NCI-H2029 treated with DMSO at 0.1 percent for 48 hours (cell line): Measurements from ENCODE around the gene ZFP36L2.

Source experiments
- DNase-seq: peaks from one replicate; lab custom pipeline; 2025; lab: John Stamatoyannopoulos, UW

ZFP36L2 gene, protein sequence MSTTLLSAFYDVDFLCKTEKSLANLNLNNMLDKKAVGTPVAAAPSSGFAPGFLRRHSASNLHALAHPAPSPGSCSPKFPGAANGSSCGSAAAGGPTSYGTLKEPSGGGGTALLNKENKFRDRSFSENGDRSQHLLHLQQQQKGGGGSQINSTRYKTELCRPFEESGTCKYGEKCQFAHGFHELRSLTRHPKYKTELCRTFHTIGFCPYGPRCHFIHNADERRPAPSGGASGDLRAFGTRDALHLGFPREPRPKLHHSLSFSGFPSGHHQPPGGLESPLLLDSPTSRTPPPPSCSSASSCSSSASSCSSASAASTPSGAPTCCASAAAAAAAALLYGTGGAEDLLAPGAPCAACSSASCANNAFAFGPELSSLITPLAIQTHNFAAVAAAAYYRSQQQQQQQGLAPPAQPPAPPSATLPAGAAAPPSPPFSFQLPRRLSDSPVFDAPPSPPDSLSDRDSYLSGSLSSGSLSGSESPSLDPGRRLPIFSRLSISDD

DNA sequence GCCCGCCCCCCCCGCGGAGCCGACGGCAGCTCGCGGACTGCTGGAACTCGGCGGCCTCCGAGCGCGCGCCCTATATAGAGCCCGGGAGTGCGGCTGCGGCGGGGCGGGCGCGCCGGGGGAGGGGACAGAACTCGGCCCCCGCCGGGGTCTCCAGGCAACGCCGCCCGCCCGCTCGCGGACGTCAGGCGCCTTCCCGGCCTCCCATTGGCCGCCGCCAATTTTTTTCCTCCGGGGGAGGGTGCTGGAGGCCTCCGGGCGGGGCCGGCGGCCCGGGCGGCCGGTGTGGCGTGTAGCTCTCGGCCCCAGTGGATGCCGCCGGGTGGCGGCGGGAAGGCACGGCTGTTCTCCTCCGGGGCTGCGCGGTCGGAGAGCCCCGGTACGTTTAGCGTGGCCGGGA, at the start of gene ZFP36L2:
Gene ZFP36L2, minus strand, starts transcription at position 49 of the 397 bp plus-strand sequence. CDS start 291 bp downstream, outside the sequence.
- peak; percentile 22 for DNase-seq

DNA sequence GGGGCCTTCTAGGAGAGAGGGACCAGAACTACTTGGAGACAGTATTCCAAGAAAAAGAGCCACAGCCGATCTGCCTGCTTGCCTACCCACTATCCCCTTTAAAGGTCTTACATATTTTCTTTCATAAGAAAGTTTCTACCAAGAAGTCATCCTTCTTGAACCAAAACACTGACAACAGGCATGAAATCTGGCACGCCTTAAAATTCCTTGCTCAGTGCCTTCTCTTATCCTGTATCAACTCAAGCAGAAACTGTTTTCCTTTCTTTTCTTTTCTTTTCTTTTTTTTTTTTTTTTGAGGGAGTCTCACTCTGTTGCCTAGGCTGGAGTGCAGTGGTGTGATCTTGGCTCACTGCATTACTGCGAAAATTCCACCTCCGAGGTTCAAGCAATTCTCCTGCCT, 48.3 kb upstream of the ZFP36L2 start:
- DNase-seq: no peak

DNA sequence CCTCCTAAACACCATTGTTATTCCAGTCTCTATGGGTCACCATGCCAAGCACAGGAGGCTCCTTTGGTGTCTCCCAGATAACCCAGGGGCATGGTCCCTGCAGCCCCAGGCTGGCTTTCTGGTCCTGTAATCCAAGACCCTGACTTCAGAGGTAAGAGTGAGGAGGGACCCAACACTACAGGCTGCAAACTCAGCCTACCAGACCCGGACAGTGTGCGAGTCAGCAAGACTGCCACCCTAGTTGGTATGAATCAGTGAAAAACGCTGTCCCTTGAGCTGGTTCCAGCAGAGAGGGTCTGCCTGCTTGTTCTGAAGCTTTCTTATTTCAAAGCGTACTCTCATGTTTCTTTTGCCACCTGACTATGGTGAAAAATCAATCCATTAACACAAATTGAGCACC, 47.6 kb upstream of the ZFP36L2 start:
- no peak for DNase-seq

DNA sequence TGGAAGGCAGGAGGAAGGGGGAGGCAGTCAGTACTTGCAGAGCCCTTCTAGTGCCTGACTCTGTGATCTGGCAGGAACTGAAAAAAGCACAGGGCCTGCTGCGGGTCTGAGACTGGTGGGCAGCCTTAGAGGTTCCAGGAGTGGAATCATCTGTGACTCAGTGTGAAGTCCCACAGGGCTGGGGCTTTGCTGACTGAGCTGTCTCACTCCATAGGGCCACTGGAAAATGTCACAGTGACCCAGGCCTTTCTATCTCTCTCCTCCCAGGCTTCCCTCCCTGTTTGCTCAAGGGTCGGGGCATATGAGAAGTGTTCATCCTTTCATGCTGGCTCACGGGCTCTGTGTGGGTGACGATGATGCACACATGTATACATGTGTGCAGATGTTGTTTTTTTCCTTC, 47.1 kb upstream of the ZFP36L2 start:
- no peak for DNase-seq

DNA sequence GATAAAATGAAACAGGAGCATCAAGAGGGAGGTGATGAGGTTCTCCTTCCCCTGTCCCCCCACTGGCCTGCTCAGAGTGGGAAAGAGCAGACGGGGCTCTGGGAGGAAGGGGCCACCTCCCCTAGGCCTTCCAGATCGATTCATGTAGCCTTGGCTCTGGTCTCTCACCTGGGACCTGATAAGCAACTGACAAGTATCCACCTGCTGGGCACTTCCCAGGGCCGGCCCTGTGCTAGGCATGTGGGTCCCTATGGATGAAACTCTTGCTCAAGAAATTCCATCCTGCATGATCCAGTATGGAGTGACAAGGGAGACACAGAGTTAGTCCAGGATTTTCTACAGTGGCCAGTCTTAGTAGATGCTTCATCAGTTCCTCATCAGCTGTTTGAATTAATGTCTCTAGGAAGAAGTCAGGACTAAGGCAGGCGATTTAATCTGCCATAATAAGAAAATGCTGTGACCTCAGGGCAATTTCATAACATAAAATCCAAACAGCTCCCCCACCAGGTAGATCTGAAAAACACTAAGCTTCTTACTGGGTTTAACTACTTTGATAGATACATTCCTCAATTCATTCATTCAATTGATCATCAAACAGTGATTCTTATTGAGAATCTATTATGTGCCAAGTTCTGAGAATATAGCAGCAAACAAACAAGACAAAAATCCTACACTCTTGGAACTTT, 44.7 kb upstream of the ZFP36L2 start:
- DNase-seq: no peak

DNA sequence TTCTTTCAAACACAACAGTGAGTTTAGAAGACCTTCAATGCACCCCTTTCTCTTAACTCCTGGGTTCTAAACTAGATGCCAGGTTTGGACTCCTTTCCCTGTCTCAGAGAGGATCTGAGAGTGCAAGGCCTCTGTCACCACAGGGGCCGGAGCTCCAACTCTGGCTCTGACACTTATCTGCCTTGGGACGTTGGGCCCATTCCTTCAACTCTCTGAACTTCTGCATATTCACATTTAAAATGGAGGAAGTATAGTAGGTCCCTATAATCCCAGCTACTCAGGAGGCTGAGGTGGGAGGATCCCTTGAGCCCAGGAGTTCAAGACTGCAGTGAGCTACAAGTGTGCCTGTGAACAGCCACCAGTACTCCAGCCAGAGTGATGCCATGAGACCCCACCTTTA, 44.1 kb upstream of the ZFP36L2 start:
- no peak for DNase-seq

DNA sequence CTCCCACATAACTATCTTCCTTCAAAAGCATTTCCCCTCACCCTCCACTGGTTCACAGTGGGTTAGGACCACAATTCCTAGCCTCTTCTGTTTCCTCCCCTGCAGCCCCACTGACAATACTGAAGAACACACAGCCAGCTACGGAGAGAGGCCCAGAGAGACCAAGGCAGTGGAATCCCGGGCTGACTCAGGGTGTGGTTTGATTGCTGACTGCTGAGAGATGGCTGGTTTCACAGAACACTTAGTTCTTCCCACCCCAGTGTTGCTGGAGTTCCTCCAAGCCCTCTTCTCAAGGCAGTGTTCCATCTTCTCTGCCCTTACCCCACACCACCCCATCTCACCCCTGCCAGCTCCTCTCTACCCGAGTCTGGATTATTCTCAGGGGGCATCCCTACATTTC, 43.3 kb upstream of the ZFP36L2 start:
- no peak for DNase-seq

DNA sequence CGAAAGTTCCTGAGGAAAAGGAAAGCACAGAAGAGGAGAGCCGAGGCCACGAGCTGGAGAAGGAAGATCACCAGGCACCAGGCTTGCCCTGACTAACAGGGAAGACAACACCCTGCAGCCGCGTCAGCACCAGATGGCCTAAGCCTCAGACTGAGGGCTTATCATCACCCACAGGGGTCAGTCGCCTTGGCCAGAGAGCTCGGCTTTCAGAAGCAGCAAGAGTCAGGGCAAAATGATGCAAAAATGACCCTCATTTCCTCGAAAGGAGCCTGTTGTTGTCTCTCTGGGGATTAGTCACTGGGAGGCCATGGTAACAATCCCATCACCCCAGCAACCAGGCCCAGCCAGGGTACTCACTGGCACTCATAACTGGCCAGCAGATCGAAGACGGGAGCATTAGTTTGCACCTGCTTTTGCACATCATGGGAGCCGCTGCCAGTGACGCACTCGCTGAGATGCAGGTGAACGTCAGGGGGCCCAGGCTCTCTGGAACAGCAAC, 42.7 kb upstream of the ZFP36L2 start:
- DNase-seq: no peak

DNA sequence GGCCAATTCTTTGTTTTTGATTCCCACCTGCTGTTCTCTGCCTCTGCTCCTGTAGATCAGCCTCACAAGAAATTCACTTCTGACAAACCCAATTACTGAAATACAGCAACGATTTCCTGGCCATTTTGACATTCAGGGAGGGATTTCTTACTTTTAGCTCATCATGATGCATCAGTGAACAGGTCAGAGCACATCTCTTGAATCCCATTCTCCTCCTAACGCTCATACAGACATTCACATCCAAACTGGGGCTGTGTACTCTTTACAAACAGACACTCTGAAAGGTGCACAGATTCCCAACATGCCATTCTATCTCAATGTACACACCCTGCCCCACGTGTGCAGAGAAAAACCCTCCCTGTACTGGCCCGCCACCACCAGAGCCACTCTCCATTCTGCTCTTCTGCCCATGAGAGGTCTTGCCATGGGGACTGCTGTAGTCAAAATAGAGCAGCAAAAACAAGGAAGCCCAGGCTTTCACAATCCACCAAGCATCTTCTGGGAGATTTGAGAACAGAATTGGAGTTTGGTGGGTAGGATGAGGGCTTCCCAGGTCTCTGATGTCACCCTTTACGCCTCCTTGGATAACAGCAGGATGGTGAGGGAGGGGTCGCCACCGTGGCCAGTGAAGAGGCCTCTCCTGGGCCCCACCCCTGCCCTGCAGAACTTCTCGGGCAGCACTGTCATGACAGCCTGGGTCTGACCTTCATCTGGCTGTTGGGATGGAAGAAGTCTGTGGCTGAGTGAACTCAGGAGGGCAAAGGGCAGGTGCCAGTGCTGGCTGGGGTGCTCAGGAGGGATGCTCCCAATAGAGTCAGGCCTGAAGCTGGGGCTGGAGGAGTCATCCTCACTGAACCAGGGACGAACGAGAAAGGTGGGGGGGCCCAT, 41.9 kb upstream of the ZFP36L2 start:
- no peak for DNase-seq

DNA sequence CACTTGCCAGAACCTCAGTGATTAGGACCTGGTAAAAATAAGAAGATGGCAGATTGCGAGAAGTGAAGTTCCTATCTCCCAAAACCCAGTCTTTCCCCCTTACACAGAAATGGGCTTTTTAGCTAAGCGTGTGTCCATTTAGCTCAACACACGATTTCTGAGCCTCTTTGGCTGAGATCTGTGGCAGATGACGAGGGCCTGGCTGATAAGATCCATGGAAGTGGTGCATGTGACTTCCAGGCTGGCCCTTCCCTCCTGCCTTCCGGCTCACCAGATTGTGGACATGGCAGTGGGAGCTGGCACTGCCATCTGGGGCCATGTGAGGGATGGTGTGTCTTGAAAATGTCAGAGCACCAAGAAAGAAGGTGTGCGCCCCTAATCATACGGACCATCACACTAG, 41.0 kb upstream of the ZFP36L2 start:
- DNase-seq: no peak

DNA sequence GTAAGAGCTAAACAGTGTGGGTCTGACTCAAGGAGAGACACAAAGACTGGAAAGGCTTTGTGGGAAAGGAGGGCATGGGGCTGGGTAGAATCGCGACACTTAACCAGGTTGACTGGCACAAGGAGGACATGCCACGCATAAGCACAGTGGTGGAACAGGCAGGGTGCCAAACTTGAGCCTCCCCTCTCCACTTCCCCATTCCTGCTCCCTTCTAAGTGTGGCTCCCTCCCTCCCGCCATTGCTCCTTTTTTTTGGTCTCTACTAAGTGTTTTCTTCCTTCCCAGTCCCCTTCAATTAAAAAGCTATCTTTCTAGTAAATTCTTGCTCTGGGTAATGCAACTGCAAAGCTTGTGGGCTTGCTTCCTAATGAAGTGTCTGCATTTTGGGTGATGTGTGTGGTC, 40.3 kb upstream of the ZFP36L2 start:
- DNase-seq: no peak

DNA sequence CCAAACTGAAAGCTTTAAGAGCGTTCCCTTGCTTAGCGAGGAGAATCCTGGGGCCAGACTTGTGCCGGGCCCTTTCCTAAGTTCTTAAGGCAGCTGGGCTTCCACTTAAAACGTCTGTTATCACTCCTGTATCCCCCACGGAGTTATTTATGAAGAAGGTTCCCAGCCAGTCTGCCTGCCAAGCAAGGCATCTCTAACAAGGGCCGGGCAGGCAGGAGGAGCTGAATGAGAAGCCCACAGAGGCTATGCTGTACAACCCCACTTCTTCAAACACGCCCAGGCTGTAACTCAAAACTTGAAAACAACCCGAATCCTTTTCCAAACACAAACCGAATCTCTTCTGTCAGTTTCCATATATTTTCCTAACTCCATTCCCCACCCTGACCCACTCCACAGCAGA, 39.0 kb upstream of the ZFP36L2 start:
- DNase-seq: no peak

DNA sequence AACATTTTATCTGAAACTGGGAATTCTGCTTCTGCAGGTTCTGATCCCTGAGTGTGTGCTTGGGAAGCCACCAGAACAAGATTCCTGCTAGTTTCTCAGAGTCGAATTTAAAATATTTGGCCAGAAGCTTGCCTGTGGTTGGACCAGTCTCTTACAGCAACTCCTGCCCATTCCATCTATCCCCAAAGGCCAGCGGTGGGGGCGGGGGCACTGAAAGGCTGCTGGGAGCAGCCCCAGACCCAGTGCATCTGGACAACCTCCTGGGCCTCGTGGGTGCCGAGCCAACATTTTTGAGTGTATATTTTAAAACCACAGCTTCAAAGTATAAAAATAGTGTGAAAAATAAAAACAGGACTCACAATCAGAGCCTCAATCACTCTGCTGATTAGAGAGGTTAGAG, 38.6 kb upstream of the ZFP36L2 start:
- DNase-seq: no peak

DNA sequence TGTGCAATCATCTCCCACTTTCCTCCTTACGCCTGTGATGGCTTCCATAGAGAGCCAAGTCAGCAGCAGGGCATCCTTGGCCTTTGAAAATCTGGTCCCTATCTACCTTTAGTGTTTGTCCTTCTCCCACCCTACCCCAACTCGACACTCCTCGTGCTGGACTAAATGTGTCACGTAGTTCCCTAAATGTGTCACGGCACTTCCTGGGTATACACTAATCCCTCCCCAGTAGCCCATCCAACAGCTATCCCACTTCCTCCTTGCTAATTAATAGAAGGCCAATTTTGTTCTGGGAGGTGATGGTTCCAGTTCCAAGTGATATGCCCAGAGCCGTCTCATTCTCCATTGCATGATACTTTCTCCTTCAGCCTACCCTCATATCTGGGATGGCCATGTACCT, 36.5 kb upstream of the ZFP36L2 start:
- DNase-seq: no peak

DNA sequence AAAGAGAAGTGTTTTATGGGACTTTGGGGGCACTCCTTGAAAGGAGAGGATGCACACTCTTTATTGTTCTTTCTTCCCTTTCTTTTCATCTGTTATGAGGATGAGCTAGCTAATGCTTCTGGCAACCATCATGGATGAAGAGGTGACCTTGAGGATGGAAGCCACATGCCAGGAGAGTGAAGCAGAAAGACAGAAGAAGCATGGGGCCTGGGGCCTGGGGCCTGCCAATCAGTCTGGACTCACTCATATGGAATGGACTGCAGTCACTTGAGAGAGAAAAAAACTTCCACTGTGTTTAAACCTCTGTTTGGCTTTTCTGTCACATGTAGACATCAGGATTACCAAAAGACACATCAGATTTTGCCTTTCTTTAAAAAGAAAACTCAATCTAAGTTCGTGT, 35.8 kb upstream of the ZFP36L2 start:
- DNase-seq: no peak

DNA sequence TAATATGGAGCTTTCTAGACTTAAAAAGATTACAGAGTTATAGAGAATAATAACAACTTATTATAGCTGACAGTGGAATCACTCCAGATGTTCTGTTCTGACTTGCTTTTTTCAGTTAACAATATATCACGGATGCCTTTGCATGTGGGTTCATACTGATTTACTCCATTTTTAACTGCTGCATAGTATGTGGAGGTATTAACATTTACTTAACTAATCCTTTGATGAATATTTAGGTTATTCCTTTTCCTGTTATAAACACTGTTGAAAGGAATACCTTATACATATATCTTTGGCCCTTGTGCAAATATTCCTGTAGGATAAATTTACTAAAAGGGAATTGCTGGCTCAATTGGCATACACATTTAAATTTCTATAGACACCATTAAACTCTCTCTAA, 33.1 kb upstream of the ZFP36L2 start:
- DNase-seq: no peak

DNA sequence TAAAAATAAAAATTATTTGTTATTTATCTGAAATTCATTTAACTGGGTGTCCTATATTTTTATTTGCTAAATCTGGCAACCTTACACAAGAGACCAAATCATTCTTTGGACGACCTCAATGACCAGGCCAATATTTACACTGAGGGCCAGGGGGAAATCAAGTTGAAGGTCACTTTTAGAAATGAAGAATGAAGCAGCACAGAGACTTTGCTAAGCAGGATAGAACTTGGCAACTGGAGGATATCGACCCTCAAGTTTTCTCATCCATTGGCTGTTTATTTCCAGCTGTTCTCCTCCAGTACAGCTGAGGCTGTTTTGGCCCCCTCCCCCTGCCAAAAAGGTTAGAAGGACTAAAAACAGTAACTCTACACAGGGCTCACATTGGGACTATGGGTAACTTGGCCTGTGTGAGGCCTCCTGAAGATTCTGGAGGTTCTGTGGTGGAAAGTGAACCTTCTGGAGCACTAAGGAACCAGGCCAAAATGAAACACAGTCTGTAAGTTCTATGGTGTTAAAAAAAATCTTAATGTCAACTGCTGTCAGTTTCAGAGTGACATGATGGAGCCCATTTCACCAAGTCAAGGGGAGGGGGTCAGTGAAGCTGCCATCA, 32.2 kb upstream of the ZFP36L2 start:
- no peak for DNase-seq

DNA sequence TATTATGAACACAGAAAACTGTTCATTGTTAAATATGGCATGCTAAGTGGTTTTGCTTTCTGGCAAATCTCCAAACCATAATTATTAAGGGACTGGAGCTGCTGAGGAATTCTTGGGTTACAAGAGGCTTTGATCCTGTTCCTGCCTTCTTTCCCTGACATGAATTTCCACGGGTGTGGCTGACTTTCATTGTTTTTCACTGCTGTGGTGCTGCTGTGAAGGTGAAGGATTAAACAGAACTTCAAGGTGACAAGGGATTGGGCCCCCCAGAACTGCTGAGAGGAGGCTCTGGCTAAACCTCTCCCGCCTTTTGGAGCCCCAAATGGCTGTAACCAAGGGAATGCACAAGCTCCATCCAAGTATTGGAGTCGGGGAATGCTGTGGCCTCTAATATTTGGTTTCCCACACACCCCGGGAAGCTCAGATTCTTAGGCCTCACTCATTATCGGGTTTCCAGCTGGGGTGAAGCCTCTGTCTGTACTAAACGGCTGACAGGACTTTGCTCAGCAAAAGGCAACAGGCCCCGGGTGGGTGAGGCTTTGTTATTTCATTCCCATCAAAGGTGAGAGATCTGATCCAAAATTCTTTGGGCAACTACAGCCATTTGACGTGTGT, 29.0 kb upstream of the ZFP36L2 start:
- DNase-seq: no peak

DNA sequence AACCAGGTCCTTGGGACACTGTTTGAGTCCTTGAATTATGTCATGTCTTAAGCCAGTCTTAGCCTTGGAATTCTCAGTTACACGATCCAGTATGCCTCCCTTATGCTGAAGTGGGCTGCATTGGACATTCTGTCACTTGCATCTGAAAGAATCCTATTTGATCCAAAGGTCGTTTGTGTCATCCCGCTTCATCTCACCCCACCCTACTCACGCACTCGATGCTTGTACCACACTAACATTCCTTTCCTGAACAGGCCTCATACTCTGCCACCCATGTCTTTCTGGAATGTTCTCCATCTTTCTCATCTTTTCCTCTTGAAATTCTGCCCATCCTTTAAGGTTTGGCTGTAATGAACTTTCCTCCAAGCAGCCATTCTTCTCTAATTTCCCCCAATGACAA, 27.9 kb upstream of the ZFP36L2 start:
- DNase-seq: no peak

DNA sequence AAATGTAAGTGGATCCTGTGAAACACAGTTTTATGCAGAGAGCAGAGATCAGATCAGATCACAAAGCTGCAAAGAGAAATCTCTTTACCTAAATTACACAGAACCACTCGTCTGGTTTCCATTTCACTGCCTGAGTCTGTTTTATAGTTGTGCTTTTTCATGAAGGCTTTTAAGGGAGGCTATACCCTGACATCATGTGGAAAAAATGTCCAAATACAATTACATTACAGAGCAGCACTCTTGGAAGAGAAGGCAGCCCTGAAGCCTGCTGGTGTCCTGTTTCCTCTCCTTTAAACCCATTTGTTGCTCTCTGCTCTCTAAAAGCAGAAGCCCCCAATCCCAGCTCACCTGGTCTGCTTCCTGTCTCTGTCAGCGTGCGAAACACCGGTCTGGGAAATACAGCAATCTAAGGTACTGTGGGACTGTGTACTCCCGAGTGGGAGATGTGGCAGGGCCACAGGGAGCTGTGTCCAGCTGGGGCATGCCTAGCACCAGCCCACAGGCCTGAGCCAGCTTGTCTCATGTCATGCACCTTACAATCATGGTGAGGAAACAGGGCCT, 24.8 kb upstream of the ZFP36L2 start:
- no peak for DNase-seq

DNA sequence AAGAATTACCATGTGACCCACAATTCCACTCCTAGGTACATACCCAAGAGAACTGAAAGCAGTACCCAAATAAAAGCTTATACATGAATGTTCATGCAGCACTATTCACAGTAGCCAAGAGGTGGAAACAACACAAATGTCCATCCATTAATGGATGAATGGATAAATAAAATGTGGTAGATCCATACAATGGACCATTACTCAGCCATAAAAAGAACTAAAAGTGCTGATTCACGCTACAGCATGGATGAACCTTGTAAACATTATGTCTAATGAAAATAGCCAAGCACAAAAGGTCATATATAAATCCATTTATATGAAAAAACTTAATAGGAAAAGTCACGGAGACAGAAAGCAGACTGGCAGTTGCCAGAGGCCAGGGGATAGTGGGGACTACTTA, 23.6 kb upstream of the ZFP36L2 start:
- DNase-seq: no peak
